Osteocyte (in vitro differentiated cells): ENCODE measurements around the gene BARX1. TPM values are rescaled to one million over a fixed set of nuclear protein-coding genes. Genes with fewer than 3 reads are reported as not detected.

Experiments
- DNase-seq: peaks from one replicate; pipeline ENCODE4 v3.0.0; 2021; ENCODE audit warnings: mixed read lengths; ENCODE audit not compliant: unreplicated experiment; ENCODE audit errors: extremely low spot score
- H3K27ac Mint-ChIP-seq: one replicate; pipeline ENCODE4 v1.8.0; 2021; ENCODE audit warnings: mild to moderate bottlenecking, mixed read lengths; ENCODE audit not compliant: unreplicated experiment
- H3K27me3 Mint-ChIP-seq: one replicate; pipeline ENCODE4 v1.8.0; 2021; ENCODE audit warnings: mixed read lengths; ENCODE audit not compliant: unreplicated experiment
- H3K36me3 Mint-ChIP-seq: one replicate; pipeline ENCODE4 v1.8.0; 2021; ENCODE audit warnings: mixed read lengths; ENCODE audit not compliant: unreplicated experiment
- H3K4me1 Mint-ChIP-seq: one replicate; pipeline ENCODE4 v1.8.0; 2021; ENCODE audit warnings: mixed read lengths; ENCODE audit not compliant: unreplicated experiment
- H3K4me3 Mint-ChIP-seq: one replicate; pipeline ENCODE4 v1.8.0; 2021; ENCODE audit warnings: mild to moderate bottlenecking, moderate library complexity, mixed read lengths; ENCODE audit not compliant: unreplicated experiment
- H3K9me3 Mint-ChIP-seq: one replicate; pipeline ENCODE4 v1.8.0; 2021; ENCODE audit warnings: mixed read lengths; ENCODE audit not compliant: unreplicated experiment
- CTCF ChIP-seq: fragments of 200-600 bp; sonication (generic); IDR thresholded peaks from 2 replicates; pipeline ENCODE4 v1.5.0; 2021; ENCODE audit warnings: antibody characterized with exemption, mild to moderate bottlenecking, moderate library complexity
- total RNA-seq: library from RNA; stranded (reverse); gene quantifications from 2 replicates; pipeline ENCODE4 v1.2.1, GENCODE V29; 2021

BARX1 gene
- total RNA-seq, 1 donor from 2014 or later = 2.2 TPM

GRCh38 chr9:93994545-93994944 is 39.4 kb upstream of the BARX1 start:
- no peak for DNase-seq
- H3K4me1 Mint-ChIP-seq = no peaks in the 10 kb centered on the region
- no peak overlapping the region for H3K27ac Mint-ChIP-seq

GRCh38 chr9:93994132-93994531 is 39.0 kb upstream of the BARX1 start:
- H3K27ac Mint-ChIP-seq = no peak overlapping the region
- no peak for TF ChIP-seq CTCF
- no peaks in the 10 kb centered on the region for H3K4me1 Mint-ChIP-seq
- H3K4me3 Mint-ChIP-seq = no peak overlapping the region
- H3K27me3 Mint-ChIP-seq = peaks cover 64% of the 10 kb centered on the region
- peaks cover 2% of the 10 kb centered on the region for H3K36me3 Mint-ChIP-seq
- H3K9me3 Mint-ChIP-seq = peaks cover 13% of the 10 kb centered on the region
- no peak for DNase-seq

More at GRCh38 chr9:93994545-93994944, 39.4 kb upstream of the BARX1 start:
- Mint-ChIP-seq H3K36me3 (peaks cover 2% of the 10 kb centered on the region), H3K9me3 (peaks cover 13% of the 10 kb centered on the region), H3K27me3 (peaks cover 62% of the 10 kb centered on the region), H3K4me3 (no peak overlapping the region)
- TF ChIP-seq CTCF = no peak

- Mint-ChIP-seq H3K9me3 (peaks cover 12% of the 10 kb centered on the region), H3K4me1 (no peaks in the 10 kb centered on the region), H3K27me3 (peaks cover 69% of the 10 kb centered on the region), H3K4me3 (no peak overlapping the region), H3K27ac (no peak overlapping the region), H3K36me3 (peaks cover 2% of the 10 kb centered on the region)
- TF ChIP-seq CTCF = no peak
- no peak for DNase-seq
These were observed 37.7 kb upstream of the BARX1 start for GRCh38 chr9:93992830-93993229.

GRCh38 chr9:93990448-93990847 is 35.3 kb upstream of the BARX1 start:
- Mint-ChIP-seq H3K27ac (no peak overlapping the region), H3K4me3 (no peak overlapping the region), H3K4me1 (no peaks in the 10 kb centered on the region), H3K27me3 (peaks cover 82% of the 10 kb centered on the region), H3K9me3 (peaks cover 27% of the 10 kb centered on the region), H3K36me3 (peaks cover 2% of the 10 kb centered on the region)
- no peak for DNase-seq
- TF ChIP-seq CTCF = no peak

- Mint-ChIP-seq H3K27ac (no peak overlapping the region), H3K36me3 (peaks cover 2% of the 10 kb centered on the region), H3K27me3 (peaks cover 75% of the 10 kb centered on the region), H3K9me3 (peaks cover 28% of the 10 kb centered on the region), H3K4me1 (no peaks in the 10 kb centered on the region), H3K4me3 (no peak overlapping the region)
- no peak for TF ChIP-seq CTCF
- no peak for DNase-seq
These were observed 32.9 kb upstream of the BARX1 start for GRCh38 chr9:93988056-93988455.
